A549 (cell line): Measurements from ENCODE around the gene BASP1. TPM values are rescaled to one million over a fixed set of nuclear protein-coding genes. Genes with fewer than 3 reads are reported as not detected.
A peak's percentile ranks its signal among the peaks of the same experiment; 100 is the strongest.

ENCODE experiments used
- ATAC-seq, 2 experiments: fragments of 200-7000 bp in 1 of 2; fragments of >200 bp in 1 of 2; cut with Nextera tagmentation in 1 of 2; cut with Tn5 transposase in 1 of 2; 3 replicates each; pipeline versions ENCODE4 v1.8.0 to v1.9.1; 2018 to 2020; ENCODE audit warnings: mild to moderate bottlenecking in 1 of 2, moderate library complexity in 1 of 2
- CTCF ChIA-PET: fragments of 300-600 bp; sonication (Branson Sonifier 250); formaldehyde crosslinking; extraction: SDS; loops from one replicate; lab custom pipeline; 2021; ENCODE audit warnings: antibody characterized with exemption, inconsistent platforms; lab: Yijun Ruan, JAX
- POLR2A ChIA-PET: fragments of 350-600 bp; formaldehyde crosslinking; extraction: SDS; loops from one replicate; lab custom pipeline; 2021; ENCODE audit warnings: antibody characterized with exemption, inconsistent platforms; lab: Yijun Ruan, JAX
- DNase-seq, 2 experiments: peaks; one replicate each; pipeline versions ENCODE4 v3.0.0 to v3.0.0-alpha.2; 2011 to 2016; ENCODE audit warnings: low read depth in 1 of 2, low spot score in 1 of 2
- FAIRE-seq: peaks from 2 replicates; lab custom pipeline; 2011; peaks lifted over from hg19 to GRCh38; lab: Jason Lieb, UNC
- H3K27ac ChIP-seq, 2 experiments: fragments of >200 bp; sonication (Bioruptor Twin); formaldehyde crosslinking; 3 replicates each; pipeline ENCODE4 v1.5.1; 2016 to 2017
- H3K4me1 ChIP-seq: fragments of >200 bp; sonication (Bioruptor Twin); formaldehyde crosslinking; 3 replicates; pipeline ENCODE4 v1.6.1; 2016
- H3K4me2 ChIP-seq: fragments of >200 bp; sonication (Bioruptor Twin); formaldehyde crosslinking; 3 replicates; pipeline ENCODE4 v1.6.1; 2016
- H3K4me3 ChIP-seq: fragments of >200 bp; sonication (Bioruptor Twin); formaldehyde crosslinking; 3 replicates; pipeline ENCODE4 v1.5.1; 2016
- H3K9me3 ChIP-seq: fragments of >200 bp; sonication (Bioruptor Twin); formaldehyde crosslinking; 3 replicates; pipeline ENCODE4 v1.6.1; 2016
- BHLHE40 ChIP-seq: IDR thresholded peaks from 2 replicates; pipeline ENCODE4 v1.6.1; 2012; ENCODE audit warnings: low read depth, low read length, inconsistent platforms
- CEBPB ChIP-seq, 2 experiments: fragments of >200 bp in 1 of 2; sonication (Bioruptor Twin) in 1 of 2; formaldehyde crosslinking in 1 of 2; IDR thresholded peaks; 2 replicates each; pipeline ENCODE4 v1.6.1; 2012 to 2016
- CHD2 ChIP-seq: fragments of 150-350 bp; IDR thresholded peaks from 2 replicates; pipeline ENCODE4 v1.6.1; 2014; ENCODE audit warnings: low read length; ENCODE audit not compliant: partially characterized antibody
- CHD4 ChIP-seq: fragments of 200-600 bp; sonication (generic); IDR thresholded peaks from 2 replicates; pipeline ENCODE4 v1.6.1; 2016; ENCODE audit warnings: antibody characterized with exemption, mild to moderate bottlenecking, borderline replicate concordance
- EP300 ChIP-seq, 2 experiments: fragments of >200 bp; sonication (Bioruptor Twin); formaldehyde crosslinking; IDR thresholded peaks; 2 replicates in 1 of 2; 3 replicates in 1 of 2; pipeline ENCODE4 v1.6.1; 2016 to 2017
- ESRRA ChIP-seq: fragments of 150-350 bp; IDR thresholded peaks from 2 replicates; pipeline ENCODE4 v1.6.1; 2014; ENCODE audit warnings: mild to moderate bottlenecking, low read length, borderline replicate concordance
- FOSB ChIP-seq: fragments of 250-450 bp; sonication (Bioruptor Pico); IDR thresholded peaks from 2 replicates; pipeline ENCODE4 v1.5.0; 2020; ENCODE audit warnings: mild to moderate bottlenecking, moderate library complexity
- FOSL2 ChIP-seq, 2 experiments: fragments of 450-650 bp in 1 of 2; fragments of >200 bp in 1 of 2; sonication (Bioruptor Twin) in 1 of 2; formaldehyde crosslinking; IDR thresholded peaks; 2 replicates each; pipeline versions ENCODE4 v1.5.0 to v1.6.1; 2016 to 2020; ENCODE audit warnings: mild to moderate bottlenecking in 1 of 2, moderate library complexity in 1 of 2
- GATA3 ChIP-seq: IDR thresholded peaks from 2 replicates; pipeline ENCODE4 v1.6.1; 2012; ENCODE audit warnings: borderline replicate concordance
- HEYL ChIP-seq: fragments of 250-450 bp; sonication (Bioruptor Pico); IDR thresholded peaks from 2 replicates; pipeline ENCODE4 v1.8.0; 2021; ENCODE audit warnings: mild to moderate bottlenecking, moderate library complexity
- HOXA7 ChIP-seq: fragments of 250-450 bp; sonication (Bioruptor Pico); IDR thresholded peaks from 2 replicates; pipeline ENCODE4 v1.5.0; 2020; ENCODE audit warnings: mild to moderate bottlenecking, moderate library complexity
- HOXB13 ChIP-seq: fragments of 250-450 bp; sonication (Bioruptor Pico); IDR thresholded peaks from 2 replicates; pipeline ENCODE4 v1.5.0; 2020; ENCODE audit warnings: low read depth, mild to moderate bottlenecking, moderate library complexity
- HOXB5 ChIP-seq: fragments of 250-450 bp; sonication (Bioruptor Pico); IDR thresholded peaks from 2 replicates; pipeline ENCODE4 v1.5.0; 2020; ENCODE audit warnings: mild to moderate bottlenecking, moderate library complexity
- JUN ChIP-seq, 2 experiments: fragments of >200 bp; sonication (Bioruptor Twin); formaldehyde crosslinking; IDR thresholded peaks; 2 replicates in 1 of 2; 3 replicates in 1 of 2; pipeline ENCODE4 v1.6.1; 2016 to 2017
- JUNB ChIP-seq: fragments of >200 bp; sonication (Bioruptor Twin); formaldehyde crosslinking; IDR thresholded peaks from 2 replicates; pipeline ENCODE4 v1.6.1; 2016
- KDM1A ChIP-seq: fragments of 200-600 bp; sonication (generic); IDR thresholded peaks from 2 replicates; pipeline ENCODE4 v1.6.1; 2016; ENCODE audit warnings: low read depth, mild to moderate bottlenecking
- KDM5A ChIP-seq: fragments of 200-600 bp; sonication (generic); IDR thresholded peaks from 2 replicates; pipeline ENCODE4 v1.6.1; 2016; ENCODE audit warnings: antibody characterized with exemption, mild to moderate bottlenecking
- MAZ ChIP-seq: fragments of 150-350 bp; IDR thresholded peaks from 2 replicates; pipeline ENCODE4 v1.6.1; 2014; ENCODE audit warnings: antibody characterized with exemption, low read depth, low read length, borderline replicate concordance
- NFE2L2 ChIP-seq: fragments of 150-350 bp; conservative IDR thresholded peaks from 2 replicates; pipeline ENCODE4 v1.6.1; 2014; ENCODE audit warnings: low read length
- NR3C1 ChIP-seq: fragments of >200 bp; sonication (Bioruptor Twin); formaldehyde crosslinking; IDR thresholded peaks from 3 replicates; pipeline ENCODE4 v1.6.1; 2017
- PHF8 ChIP-seq: fragments of 200-600 bp; sonication (generic); IDR thresholded peaks from 2 replicates; pipeline ENCODE4 v1.6.1; 2016; ENCODE audit warnings: low read depth, mild to moderate bottlenecking, antibody characterized with exemption, moderate library complexity, borderline replicate concordance
- RARB ChIP-seq: fragments of 250-450 bp; sonication (Bioruptor Pico); IDR thresholded peaks from 2 replicates; pipeline ENCODE4 v1.8.0; 2021; ENCODE audit warnings: mild to moderate bottlenecking, moderate library complexity
- RCOR1 ChIP-seq: fragments of 150-350 bp; IDR thresholded peaks from 2 replicates; pipeline ENCODE4 v1.6.1; 2014; ENCODE audit warnings: antibody characterized with exemption, low read length, low read depth
- RNF2 ChIP-seq: fragments of 200-600 bp; sonication (generic); IDR thresholded peaks from 2 replicates; pipeline ENCODE4 v1.6.1; 2016; ENCODE audit warnings: low read depth, mild to moderate bottlenecking, antibody characterized with exemption, moderate library complexity, borderline replicate concordance
- SREBF2 ChIP-seq: fragments of 450-650 bp; IDR thresholded peaks from 2 replicates; pipeline ENCODE4 v1.6.1; 2014; ENCODE audit warnings: mild to moderate bottlenecking, moderate library complexity
- TP53 ChIP-seq: fragments of 250-450 bp; sonication (Bioruptor Pico); IDR thresholded peaks from 2 replicates; pipeline ENCODE4 v1.5.0; 2021; ENCODE audit warnings: mild to moderate bottlenecking, moderate library complexity
- ZC3H11A ChIP-seq: fragments of 450-650 bp; IDR thresholded peaks from 2 replicates; pipeline ENCODE4 v1.6.1; 2014; ENCODE audit warnings: antibody characterized with exemption, mild to moderate bottlenecking
- ZSCAN20 ChIP-seq: fragments of 250-450 bp; sonication (Bioruptor Pico); IDR thresholded peaks from 2 replicates; pipeline ENCODE4 v1.8.0; 2022; ENCODE audit warnings: mild to moderate bottlenecking, moderate library complexity
- WGBS: methylation state at CpG from one replicate; pipeline ENCODE4 v1.1.6; 2017; ENCODE audit errors: missing lambda C conversion rate; 5-methylcytosine and 5-hydroxymethylcytosine counted together
- polyA plus RNA-seq, 4 experiments: library from polyadenylated mRNA; depleted of rRNA in 3 of 4; stranded (reverse); fragments of >200 nt; fragmentation: RNase III in 1 of 4; extraction: RNeasy Plus Mini Kit Qiagen cat#74134 plus additional on column Dnase treatment in 1 of 4; gene quantifications; 2 replicates in 3 of 4; 3 replicates in 1 of 4; pipeline ENCODE4 v1.2.3, GENCODE V29; 2011 to 2017
- TF ChIP-seq, protein P1 (sequence below): fragments of 250-450 bp; sonication (Bioruptor Pico); IDR thresholded peaks from 2 replicates; pipeline ENCODE4 v1.5.0; 2020; ENCODE audit warnings: low read depth, mild to moderate bottlenecking, moderate library complexity
- TF ChIP-seq, protein P2 (sequence below): IDR thresholded peaks from 2 replicates; pipeline ENCODE4 v1.6.1; 2012; ENCODE audit warnings: low read depth, borderline replicate concordance
- TF ChIP-seq, protein P3 (sequence below): fragments of 150-350 bp; IDR thresholded peaks from 2 replicates; pipeline ENCODE4 v1.6.1; 2014; ENCODE audit warnings: low read depth, mild to moderate bottlenecking, low read length
- TF ChIP-seq, protein P4 (sequence below): IDR thresholded peaks from 2 replicates; pipeline ENCODE4 v1.6.1; 2012
- TF ChIP-seq, protein P5 (sequence below): fragments of >200 bp; sonication (Bioruptor Twin); formaldehyde crosslinking; IDR thresholded peaks from 3 replicates; pipeline ENCODE4 v1.6.1; 2016

The BASP1 gene
- polyA plus RNA-seq, 2 of the 4 experiments (the other 2 are of a cell fraction) = 391 to 454 TPM

DNA sequence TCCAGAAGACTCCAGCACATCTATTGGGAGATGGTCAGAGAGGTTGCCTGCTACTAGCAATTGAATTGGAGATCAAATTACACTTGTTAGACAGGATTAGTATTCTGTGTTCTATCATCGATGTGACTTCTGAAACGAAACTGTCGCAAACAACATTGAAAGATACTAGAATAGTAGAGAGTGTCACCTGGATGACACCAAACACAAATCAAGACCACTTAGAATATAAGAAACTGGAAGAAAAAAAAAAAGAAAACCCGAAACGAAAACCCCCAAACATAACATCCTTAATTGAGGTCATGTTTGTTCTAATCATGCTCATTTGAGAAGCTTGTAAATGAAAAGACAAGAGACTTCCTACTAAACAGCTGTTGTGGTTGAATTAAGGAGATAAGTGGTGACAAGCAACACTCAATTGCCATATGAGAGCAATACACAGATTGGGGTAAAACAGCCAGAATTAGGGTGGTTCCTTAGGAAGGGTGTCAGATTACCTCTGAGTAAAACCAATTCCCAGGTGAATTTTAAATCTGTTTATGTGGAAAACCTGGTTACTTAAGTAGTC is 97.6 kb downstream of the BASP1 start:
- POLR2A ChIA-PET = interaction anchor here (0.6 kb wide), 1 partner anchor 9 kb away, joined by 3 read pairs; no protein-coding TSS in a partner anchor
- no peak for TF ChIP-seq NR3C1
- no peak for TF ChIP-seq TP53 (CRISPR knock-in tag)
- TF ChIP-seq, protein P1, sequence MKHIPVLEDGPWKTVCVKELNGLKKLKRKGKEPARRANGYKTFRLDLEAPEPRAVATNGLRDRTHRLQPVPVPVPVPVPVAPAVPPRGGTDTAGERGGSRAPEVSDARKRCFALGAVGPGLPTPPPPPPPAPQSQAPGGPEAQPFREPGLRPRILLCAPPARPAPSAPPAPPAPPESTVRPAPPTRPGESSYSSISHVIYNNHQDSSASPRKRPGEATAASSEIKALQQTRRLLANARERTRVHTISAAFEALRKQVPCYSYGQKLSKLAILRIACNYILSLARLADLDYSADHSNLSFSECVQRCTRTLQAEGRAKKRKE (CRISPR knock-in tag) = no peak
- no peak for TF ChIP-seq HOXA7 (CRISPR knock-in tag)
- no peak for TF ChIP-seq BHLHE40
- no peak for TF ChIP-seq CHD4
- no peak for TF ChIP-seq FOSL2 (IDR thresholded peaks at IDR 0.05)
- no peak for TF ChIP-seq FOSL2 (CRISPR knock-in tag; IDR thresholded peaks at IDR 0.05)
- TF ChIP-seq FOSB (CRISPR knock-in tag) = no peak
- TF ChIP-seq, protein P2, sequence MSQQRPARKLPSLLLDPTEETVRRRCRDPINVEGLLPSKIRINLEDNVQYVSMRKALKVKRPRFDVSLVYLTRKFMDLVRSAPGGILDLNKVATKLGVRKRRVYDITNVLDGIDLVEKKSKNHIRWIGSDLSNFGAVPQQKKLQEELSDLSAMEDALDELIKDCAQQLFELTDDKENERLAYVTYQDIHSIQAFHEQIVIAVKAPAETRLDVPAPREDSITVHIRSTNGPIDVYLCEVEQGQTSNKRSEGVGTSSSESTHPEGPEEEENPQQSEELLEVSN = no peak
- no peak for TF ChIP-seq HEYL (CRISPR knock-in tag)
- TF ChIP-seq HOXB5 (CRISPR knock-in tag) = no peak
- no peak for TF ChIP-seq ZC3H11A
- TF ChIP-seq MAZ = no peak
- TF ChIP-seq HOXB13 (CRISPR knock-in tag) = no peak
- TF ChIP-seq ZSCAN20 (CRISPR knock-in tag) = no peak
- TF ChIP-seq, protein P3, sequence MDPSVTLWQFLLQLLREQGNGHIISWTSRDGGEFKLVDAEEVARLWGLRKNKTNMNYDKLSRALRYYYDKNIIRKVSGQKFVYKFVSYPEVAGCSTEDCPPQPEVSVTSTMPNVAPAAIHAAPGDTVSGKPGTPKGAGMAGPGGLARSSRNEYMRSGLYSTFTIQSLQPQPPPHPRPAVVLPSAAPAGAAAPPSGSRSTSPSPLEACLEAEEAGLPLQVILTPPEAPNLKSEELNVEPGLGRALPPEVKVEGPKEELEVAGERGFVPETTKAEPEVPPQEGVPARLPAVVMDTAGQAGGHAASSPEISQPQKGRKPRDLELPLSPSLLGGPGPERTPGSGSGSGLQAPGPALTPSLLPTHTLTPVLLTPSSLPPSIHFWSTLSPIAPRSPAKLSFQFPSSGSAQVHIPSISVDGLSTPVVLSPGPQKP = no peak
- peaks cover 79% of the 10 kb centered on the region for H3K4me1 ChIP-seq
- no peak overlapping the region for H3K4me3 ChIP-seq
- DNase-seq (no peak), ATAC-seq (no peak), FAIRE-seq (no peak)
- H3K27ac ChIP-seq = peak overlapping the region; percentile 88 to 91
- CTCF ChIA-PET = interaction anchor here (0.6 to 1.0 kb wide), 7 partner anchors 54 to 804 kb away, joined by 3 to 6 read pairs (median 3); no protein-coding TSS in a partner anchor
- WGBS = 93% methylated on average over 5 of the region's 5 CpGs
- H3K9me3 ChIP-seq = no peaks in the 10 kb centered on the region; the same call in 2 of the 3 replicates
- H3K4me2 ChIP-seq = peak overlapping the region; percentile 52

DNA sequence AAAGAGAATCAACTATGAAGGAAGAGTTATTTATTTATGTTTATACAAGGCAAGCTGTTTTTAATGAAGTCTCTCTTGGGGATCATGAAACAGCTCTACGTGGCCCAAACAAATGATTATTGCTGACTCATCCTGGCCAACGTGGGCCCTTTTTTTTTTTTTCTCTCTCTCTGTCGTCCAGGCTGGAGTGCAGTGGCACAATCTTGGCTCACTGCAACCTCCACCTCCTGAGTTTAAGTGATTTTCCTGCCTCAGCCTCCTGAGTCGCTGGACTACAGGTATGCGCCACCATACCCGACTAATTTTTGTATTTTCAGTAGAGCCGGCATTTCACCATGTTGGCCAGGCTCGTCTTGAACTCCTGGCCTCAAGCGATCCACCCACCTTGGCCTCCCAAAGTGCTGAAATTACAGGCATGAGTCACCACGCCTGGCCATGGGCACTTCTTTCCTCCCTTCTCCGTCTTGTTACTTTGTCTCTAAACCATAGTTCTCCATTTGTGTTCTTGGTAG is 98.3 kb downstream of the BASP1 start:
- ATAC-seq (peak in 1 of 2 experiments; percentile 28; a peak in 3 of 6 replicates), DNase-seq (peak in 1 of 2 experiments; percentile 70), FAIRE-seq (no peak)
- peaks cover 77% of the 10 kb centered on the region for H3K4me1 ChIP-seq
- H3K27ac ChIP-seq = peak overlapping the region; percentile 88 to 91
- 53% methylated on average over 11 of the region's 11 CpGs for WGBS
- no peaks in the 10 kb centered on the region; the same call in 2 of the 3 replicates for H3K9me3 ChIP-seq
- ChIA-PET POLR2A (no interaction called here), CTCF (interaction anchor here (0.6 to 1.6 kb wide), 7 partner anchors 9 to 803 kb away, joined by 3 to 6 read pairs (median 4); no protein-coding TSS in a partner anchor)
- H3K4me2 ChIP-seq = peak overlapping the region; percentile 52
- no peak overlapping the region for H3K4me3 ChIP-seq
- no peak for TF ChIP-seq FOSB (CRISPR knock-in tag)
- no peak for TF ChIP-seq RARB (CRISPR knock-in tag)
- TF ChIP-seq RNF2 = no peak
- TF ChIP-seq SREBF2 = no peak
- peak; percentile 60; the same call in 1 of the 2 replicates for TF ChIP-seq GATA3
- no peak for TF ChIP-seq RCOR1
- peak; percentile 68; the same call in 1 of the 2 replicates for TF ChIP-seq HOXA7 (CRISPR knock-in tag)
- TF ChIP-seq ESRRA = no peak
- TF ChIP-seq JUN (IDR thresholded peaks at IDR 0.05) = peak in 1 of 2 experiments; percentile 44; a peak in 1 of 5 replicates
- peak; percentile 38; the same call in 1 of the 2 replicates for TF ChIP-seq JUNB
- no peak; a peak in 1 of 5 replicates for TF ChIP-seq EP300 (IDR thresholded peaks at IDR 0.05)
- TF ChIP-seq KDM1A = no peak
- TF ChIP-seq, protein P4, sequence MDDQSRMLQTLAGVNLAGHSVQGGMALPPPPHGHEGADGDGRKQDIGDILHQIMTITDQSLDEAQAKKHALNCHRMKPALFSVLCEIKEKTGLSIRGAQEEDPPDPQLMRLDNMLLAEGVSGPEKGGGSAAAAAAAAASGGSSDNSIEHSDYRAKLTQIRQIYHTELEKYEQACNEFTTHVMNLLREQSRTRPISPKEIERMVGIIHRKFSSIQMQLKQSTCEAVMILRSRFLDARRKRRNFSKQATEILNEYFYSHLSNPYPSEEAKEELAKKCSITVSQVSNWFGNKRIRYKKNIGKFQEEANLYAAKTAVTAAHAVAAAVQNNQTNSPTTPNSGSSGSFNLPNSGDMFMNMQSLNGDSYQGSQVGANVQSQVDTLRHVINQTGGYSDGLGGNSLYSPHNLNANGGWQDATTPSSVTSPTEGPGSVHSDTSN = no peak
- TF ChIP-seq, protein P5, sequence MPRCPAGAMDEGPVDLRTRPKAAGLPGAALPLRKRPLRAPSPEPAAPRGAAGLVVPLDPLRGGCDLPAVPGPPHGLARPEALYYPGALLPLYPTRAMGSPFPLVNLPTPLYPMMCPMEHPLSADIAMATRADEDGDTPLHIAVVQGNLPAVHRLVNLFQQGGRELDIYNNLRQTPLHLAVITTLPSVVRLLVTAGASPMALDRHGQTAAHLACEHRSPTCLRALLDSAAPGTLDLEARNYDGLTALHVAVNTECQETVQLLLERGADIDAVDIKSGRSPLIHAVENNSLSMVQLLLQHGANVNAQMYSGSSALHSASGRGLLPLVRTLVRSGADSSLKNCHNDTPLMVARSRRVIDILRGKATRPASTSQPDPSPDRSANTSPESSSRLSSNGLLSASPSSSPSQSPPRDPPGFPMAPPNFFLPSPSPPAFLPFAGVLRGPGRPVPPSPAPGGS = no peak
- TF ChIP-seq CHD2 = no peak
- TF ChIP-seq CEBPB (IDR thresholded peaks at IDR 0.05) = peak in 1 of 2 experiments; percentile 29; a peak in 1 of 4 replicates
- no peak for TF ChIP-seq PHF8
- TF ChIP-seq NFE2L2 = peak; percentile 93
- no peak for TF ChIP-seq KDM5A
